Neuronal stem cell (in vitro differentiated cells): ENCODE data around the gene IFNAR2.

ENCODE experiments used
- DNase-seq: peaks from one replicate; pipeline ENCODE4 v3.0.0-alpha.2; 2013; ENCODE audit warnings: low spot score
- H2AFZ ChIP-seq: one replicate; pipeline ENCODE4 v1.6.1; 2013; ENCODE audit warnings: mild to moderate bottlenecking, low read length, inconsistent platforms
- H2AK5ac ChIP-seq: 2 replicates; pipeline ENCODE4 v1.6.1; 2013; ENCODE audit warnings: low read depth, mild to moderate bottlenecking, inconsistent platforms, low read length, moderate library complexity, mixed read lengths
- H2BK120ac ChIP-seq: 2 replicates; pipeline ENCODE4 v1.6.1; 2013; ENCODE audit warnings: low read depth, mild to moderate bottlenecking, inconsistent platforms, low read length, moderate library complexity, mixed read lengths
- H2BK12ac ChIP-seq: one replicate; pipeline ENCODE4 v1.6.1; 2013; ENCODE audit warnings: low read length, inconsistent platforms
- H2BK15ac ChIP-seq: 2 replicates; pipeline ENCODE4 v1.6.1; 2013; ENCODE audit warnings: mild to moderate bottlenecking, low read length, inconsistent platforms, mixed read lengths
- H2BK5ac ChIP-seq: one replicate; pipeline ENCODE4 v1.6.1; 2013; ENCODE audit warnings: inconsistent platforms, mild to moderate bottlenecking, low read length, moderate library complexity
- H3K14ac ChIP-seq: one replicate; pipeline ENCODE4 v1.6.1; 2013; ENCODE audit warnings: low read length, inconsistent platforms
- H3K18ac ChIP-seq: 2 replicates; pipeline ENCODE4 v1.6.1; 2013; ENCODE audit warnings: low read length, inconsistent platforms
- H3K23ac ChIP-seq: 2 replicates; pipeline ENCODE4 v1.6.1; 2013; ENCODE audit warnings: low read depth, mild to moderate bottlenecking, mixed read lengths, low read length, inconsistent platforms; ENCODE audit not compliant: poor library complexity
- H3K27ac ChIP-seq: replicated peaks from 3 replicates; pipeline ENCODE4 v1.5.1; 2013; ENCODE audit warnings: low read length, inconsistent platforms
- H3K27me3 ChIP-seq, 3 experiments: 2 replicates each; pipeline ENCODE4 v1.6.1; 2013; ENCODE audit warnings: low read length in 3 of 3, mild to moderate bottlenecking in 2 of 3, inconsistent platforms in 1 of 3, low read depth in 1 of 3, mixed read lengths in 1 of 3, moderate library complexity in 1 of 3; ENCODE audit not compliant: control insufficient read depth in 3 of 3, insufficient read depth in 3 of 3
- H3K36me3 ChIP-seq, 2 donors: replicated peaks in 1 of 2; 2 replicates each; pipeline ENCODE4 v1.6.1; 2013; ENCODE audit warnings: low read length in 2 of 2; ENCODE audit not compliant: control insufficient read depth in 2 of 2, insufficient read depth in 2 of 2
- H3K4ac ChIP-seq: 2 replicates; pipeline ENCODE4 v1.6.1; 2013; ENCODE audit warnings: inconsistent platforms, mild to moderate bottlenecking, low read length, moderate library complexity
- H3K4me1 ChIP-seq, 2 donors: 1 replicate in 1 of 2; 2 replicates in 1 of 2; pipeline ENCODE4 v1.6.1; 2013; ENCODE audit warnings: low read length in 2 of 2, low read depth in 1 of 2; ENCODE audit not compliant: control insufficient read depth in 2 of 2, insufficient read depth in 1 of 2
- H3K4me2 ChIP-seq: one replicate; pipeline ENCODE4 v1.6.1; 2013; ENCODE audit warnings: mild to moderate bottlenecking, low read length, inconsistent platforms; ENCODE audit not compliant: insufficient read depth, poor library complexity, severe bottlenecking
- H3K4me3 ChIP-seq, 2 donors: 2 replicates each; pipeline ENCODE4 v1.5.1; 2013; ENCODE audit warnings: low read length in 2 of 2, mild to moderate bottlenecking in 2 of 2, inconsistent platforms in 1 of 2, moderate library complexity in 1 of 2
- H3K79me1 ChIP-seq: one replicate; pipeline ENCODE4 v1.6.1; 2013; ENCODE audit warnings: low read depth, mild to moderate bottlenecking, inconsistent platforms, low read length, moderate library complexity
- H3K9ac ChIP-seq: one replicate; pipeline ENCODE4 v1.6.1; 2013; ENCODE audit warnings: mild to moderate bottlenecking, low read depth, low read length, inconsistent platforms; ENCODE audit not compliant: poor library complexity
- H3K9me3 ChIP-seq, 2 donors: replicated peaks in 1 of 2; 2 replicates each; pipeline versions ENCODE3 to v1.6.1; 2013; ENCODE audit warnings: low read length in 2 of 2, mild to moderate bottlenecking in 2 of 2, inconsistent platforms in 1 of 2, low read depth in 1 of 2, mixed read lengths in 1 of 2, moderate library complexity in 1 of 2; ENCODE audit not compliant: control insufficient read depth in 2 of 2, insufficient read depth in 1 of 2
- H4K8ac ChIP-seq: one replicate; pipeline ENCODE4 v1.6.1; 2013; ENCODE audit warnings: low read depth, mild to moderate bottlenecking, inconsistent platforms, low read length, moderate library complexity
- H4K91ac ChIP-seq: one replicate; pipeline ENCODE4 v1.6.1; 2013; ENCODE audit warnings: low read length, low read depth, mild to moderate bottlenecking, inconsistent platforms; ENCODE audit not compliant: poor library complexity
- WGBS, 2 donors: extraction: QIAGEN DNeasy Blood & Tissue Kit; methylation state at CpG; one replicate each; pipeline ENCODE4 v1.1.7; 2013; ENCODE audit warnings: missing lambda C conversion rate in 2 of 2, mixed read lengths in 1 of 2; ENCODE audit not compliant: insufficient read length in 2 of 2, insufficient replicate concordance in 1 of 2; ENCODE audit errors: extremely low coverage in 2 of 2; 5-methylcytosine and 5-hydroxymethylcytosine counted together

Gene IFNAR2

GRCh38 chr21:33199100-33199464, 30.7 kb upstream of the IFNAR2 start:
- Histone ChIP-seq H3K9me3 (no peaks in the 10 kb centered on the region), H3K36me3 (no peaks in the 10 kb centered on the region), H4K8ac (no peak overlapping the region), H3K9ac (no peak overlapping the region), H2BK15ac (no peak overlapping the region), H3K27ac (no peak overlapping the region), H2BK120ac (no peak overlapping the region), H4K91ac (no peak overlapping the region), H3K4ac (no peak overlapping the region), H3K4me3 (no peak overlapping the region), H3K14ac (no peak overlapping the region), H3K18ac (no peak overlapping the region), H2AFZ (no peak overlapping the region), H3K4me1 (peaks cover 1 to 2% of the 10 kb centered on the region in 2 donors), H3K79me1 (no peaks in the 10 kb centered on the region), H2BK5ac (no peak overlapping the region), H3K4me2 (no peak overlapping the region), H3K23ac (no peak overlapping the region), H2AK5ac (no peak overlapping the region), H3K27me3 (peaks cover 0 to 18% (median 7%) of the 10 kb centered on the region in 3 experiments), H2BK12ac (no peak overlapping the region)
- DNase-seq: no peak
- no CpG with 5 or more reads among the region's 6 CpGs for WGBS, 2 donors

- Histone ChIP-seq H2BK12ac (no peak overlapping the region), H2BK15ac (no peak overlapping the region), H3K27ac (no peak overlapping the region), H2BK5ac (no peak overlapping the region), H3K9ac (no peak overlapping the region), H3K4ac (no peak overlapping the region), H3K14ac (no peak overlapping the region), H3K4me3 (no peak overlapping the region), H3K79me1 (no peaks in the 10 kb centered on the region), H3K18ac (no peak overlapping the region), H3K23ac (no peak overlapping the region), H3K27me3 (peaks cover 0 to 18% (median 7%) of the 10 kb centered on the region in 3 experiments), H2AFZ (no peak overlapping the region), H3K9me3 (no peaks in the 10 kb centered on the region), H3K4me2 (no peak overlapping the region), H4K8ac (no peak overlapping the region), H3K4me1 (peaks cover 1 to 2% of the 10 kb centered on the region in 2 donors), H3K36me3 (no peaks in the 10 kb centered on the region), H2BK120ac (no peak overlapping the region), H2AK5ac (no peak overlapping the region), H4K91ac (no peak overlapping the region)
- peak; percentile 72 for DNase-seq
- WGBS, 2 donors: no CpG with 5 or more reads among the region's 8 CpGs
Measured at GRCh38 chr21:33199516-33200217, 30.1 kb upstream of the IFNAR2 start.

- Histone ChIP-seq H3K4me3 (no peak overlapping the region), H3K36me3 (no peaks in the 10 kb centered on the region)
Measured at GRCh38 chr21:33201956-33202355, 27.8 kb upstream of the IFNAR2 start.

GRCh38 chr21:33202464-33203363, 27.0 kb upstream of the IFNAR2 start:
- Histone ChIP-seq H3K27me3 (peaks cover 0 to 12% (median 3%) of the 10 kb centered on the region in 3 experiments), H3K4me2 (no peak overlapping the region), H2BK12ac (no peak overlapping the region), H3K14ac (no peak overlapping the region), H2AK5ac (no peak overlapping the region), H3K4me3 (no peak overlapping the region), H4K8ac (no peak overlapping the region), H3K4ac (no peak overlapping the region), H3K9me3 (peaks cover 0 to 3% of the 10 kb centered on the region in 2 donors), H3K9ac (peak overlapping the region; percentile 47), H2BK5ac (no peak overlapping the region), H3K79me1 (no peaks in the 10 kb centered on the region), H4K91ac (no peak overlapping the region), H2AFZ (no peak overlapping the region), H3K36me3 (no peaks in the 10 kb centered on the region), H3K23ac (no peak overlapping the region), H3K18ac (no peak overlapping the region), H2BK15ac (no peak overlapping the region), H2BK120ac (no peak overlapping the region), H3K4me1 (peaks cover 1 to 2% of the 10 kb centered on the region in 2 donors), H3K27ac (no peak overlapping the region)
- no CpG with 5 or more reads among the region's 16 CpGs for WGBS, 2 donors
- DNase-seq: no peak

More at GRCh38 chr21:33201956-33202355, 27.8 kb upstream of the IFNAR2 start:
- Histone ChIP-seq H3K79me1 (no peaks in the 10 kb centered on the region), H3K4ac (no peak overlapping the region), H2AFZ (no peak overlapping the region), H2BK5ac (no peak overlapping the region), H3K9ac (no peak overlapping the region), H3K27me3 (peaks cover 0 to 17% (median 6%) of the 10 kb centered on the region in 3 experiments), H3K4me1 (peaks cover 1 to 2% of the 10 kb centered on the region in 2 donors), H4K91ac (no peak overlapping the region), H3K27ac (no peak overlapping the region), H3K18ac (no peak overlapping the region), H2BK12ac (no peak overlapping the region), H3K23ac (no peak overlapping the region), H2BK15ac (no peak overlapping the region), H4K8ac (no peak overlapping the region), H2AK5ac (no peak overlapping the region), H3K9me3 (no peaks in the 10 kb centered on the region), H3K4me2 (no peak overlapping the region), H3K14ac (no peak overlapping the region), H2BK120ac (no peak overlapping the region)
- no CpG with 5 or more reads among the region's 4 CpGs for WGBS, 2 donors
- no peak for DNase-seq
